NB4 (cell line): Measurements from ENCODE around the gene DLG1.
"Not testable (repeated sequence)": the region's sequence is repeated elsewhere in the genome, so short reads cannot be mapped to it uniquely, and the experiment has no call there.

Source experiments
- DNase-seq: peaks from one replicate; pipeline ENCODE4 v3.0.0; 2010; ENCODE audit warnings: low read depth
- H3K4me3 ChIP-seq: one replicate; pipeline ENCODE4 v1.5.1; 2011; ENCODE audit warnings: mild to moderate bottlenecking, low read depth, low read length, moderate library complexity
- CTCF ChIP-seq: IDR thresholded peaks from one replicate; pipeline ENCODE4 v1.5.1; 2012; ENCODE audit warnings: low read depth, low read length
- MYC ChIP-seq: IDR thresholded peaks from 2 replicates; pipeline ENCODE4 v1.6.1; 2011; ENCODE audit warnings: low read depth, low read length
- POLR2A ChIP-seq: IDR thresholded peaks from 2 replicates; pipeline ENCODE4 v1.6.1; 2011; ENCODE audit warnings: mild to moderate bottlenecking; ENCODE audit not compliant: insufficient read length; ENCODE audit errors: extremely low read depth
- TF ChIP-seq, protein P1 (sequence below): IDR thresholded peaks from 2 replicates; pipeline ENCODE4 v1.6.1; 2011; ENCODE audit warnings: low read depth, low read length

The DLG1 gene

GRCh38 chr3:197040658-197041057, 257.8 kb downstream of the DLG1 start:
- TF ChIP-seq CTCF = no peak
- no peak for TF ChIP-seq MYC
- TF ChIP-seq, protein P1, sequence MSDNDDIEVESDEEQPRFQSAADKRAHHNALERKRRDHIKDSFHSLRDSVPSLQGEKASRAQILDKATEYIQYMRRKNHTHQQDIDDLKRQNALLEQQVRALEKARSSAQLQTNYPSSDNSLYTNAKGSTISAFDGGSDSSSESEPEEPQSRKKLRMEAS = no peak
- TF ChIP-seq POLR2A = no peak
- DNase-seq = no peak
- H3K4me3 ChIP-seq = no peak overlapping the region

GRCh38 chr3:197038679-197039462, 259.5 kb downstream of the DLG1 start:
- TF ChIP-seq, protein P1 = no peak
- TF ChIP-seq CTCF (no peak), MYC (no peak), POLR2A (no peak)
- no peak for DNase-seq
- no peak overlapping the region for H3K4me3 ChIP-seq

DNA sequence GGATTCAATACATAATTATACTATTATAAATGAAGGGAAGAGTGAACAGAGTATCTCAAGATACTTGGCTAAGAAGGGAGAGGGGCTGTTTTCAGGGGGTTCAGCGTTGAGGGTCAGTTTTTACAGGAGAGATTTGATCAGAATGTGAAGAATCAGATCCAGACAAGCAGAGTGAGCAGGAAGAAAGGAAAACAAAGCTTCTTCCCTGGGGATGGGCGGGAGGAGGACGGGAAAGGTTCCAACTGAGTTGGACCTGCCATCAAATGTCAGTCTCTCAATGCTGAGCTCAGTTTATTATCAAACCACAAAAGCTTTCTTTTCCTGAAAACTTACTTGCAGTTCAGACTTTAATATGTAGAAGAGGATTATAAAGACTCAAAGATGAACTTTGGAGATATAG, 262.8 kb downstream of the DLG1 start:
- TF ChIP-seq, protein P1 = no peak
- TF ChIP-seq CTCF (no peak), MYC (no peak), POLR2A (no peak)
- no peak for DNase-seq
- no peak overlapping the region for H3K4me3 ChIP-seq

DNA sequence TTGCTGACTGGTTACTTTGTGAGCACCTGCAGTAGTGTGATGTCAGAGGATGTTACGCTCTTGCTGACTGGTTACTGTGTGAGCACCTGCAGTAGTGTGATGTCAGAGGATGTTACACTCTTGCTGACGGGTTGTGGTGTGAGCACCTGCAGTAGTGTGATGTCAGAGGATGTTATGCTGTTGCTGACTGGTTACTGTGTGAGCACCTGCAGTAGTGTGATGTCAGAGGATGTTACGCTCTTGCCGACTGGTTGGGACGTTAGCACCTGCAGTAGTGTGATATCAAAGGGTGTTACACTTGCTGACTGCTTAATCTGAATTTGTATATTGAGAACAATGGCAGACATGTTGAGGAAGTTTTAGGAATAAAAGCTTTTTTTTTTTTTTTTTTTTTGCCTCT, 263.6 kb downstream of the DLG1 start:
- H3K4me3 ChIP-seq, DNase-seq: not testable (repeated sequence)

DNA sequence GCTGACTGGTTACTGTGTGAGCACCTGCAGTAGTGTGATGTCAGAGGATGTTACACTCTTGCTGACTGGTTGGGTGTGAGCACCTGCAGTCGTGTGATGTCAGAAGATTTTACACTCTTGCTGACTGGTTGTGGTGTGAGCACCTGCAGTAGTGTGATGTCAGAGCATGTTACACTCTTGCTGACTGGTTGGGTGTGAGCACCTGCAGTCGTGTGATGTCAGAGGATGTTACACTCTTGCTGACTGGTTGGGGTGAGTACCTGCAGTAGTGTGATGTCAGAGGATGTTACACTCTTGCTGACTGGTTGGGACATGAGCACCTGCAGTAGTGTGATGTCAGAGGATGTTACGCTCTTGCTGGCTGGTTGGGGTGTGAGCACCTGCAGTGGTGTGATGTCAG, 264.6 kb downstream of the DLG1 start:
- H3K4me3 ChIP-seq, DNase-seq: not testable (repeated sequence)

GRCh38 chr3:197031315-197032285, 266.8 kb downstream of the DLG1 start:
- H3K4me3 ChIP-seq = no peak overlapping the region
- TF ChIP-seq, protein P1 = peak; percentile 97
- TF ChIP-seq MYC = peak; percentile 92
- TF ChIP-seq POLR2A = no peak
- peak; percentile 97 for DNase-seq
